Activated T-helper 2 cell treated with anti-CD3 and anti-CD28 coated beads, Interferon-gamma antibody, Interleukin-2, Interleukin-4, amounts not matched to agents 10 μg/mL and 5 μg/mL and 100 μg/mL, durations not matched to agents 14 hours and 24 hours and 36 hours (primary cell): ENCODE data around the gene SGCD. TPM values are rescaled to one million over a fixed set of nuclear protein-coding genes. Genes with fewer than 3 reads are reported as not detected.

Experiments used
- DNase-seq: peaks from one replicate; pipeline ENCODE4 v3.0.0; 2021; ENCODE audit warnings: low spot score
- H3K27ac Mint-ChIP-seq: one replicate; pipeline ENCODE4 v1.8.0; 2021; ENCODE audit warnings: mixed read lengths
- H3K27me3 Mint-ChIP-seq: one replicate; pipeline ENCODE4 v1.8.0; 2021; ENCODE audit warnings: low read depth, mixed read lengths
- H3K36me3 Mint-ChIP-seq: one replicate; pipeline ENCODE4 v1.8.0; 2021; ENCODE audit warnings: low read depth, mixed read lengths
- H3K4me1 Mint-ChIP-seq: one replicate; pipeline ENCODE4 v1.8.0; 2021; ENCODE audit warnings: low read depth, mixed read lengths
- H3K4me3 Mint-ChIP-seq: one replicate; pipeline ENCODE4 v1.8.0; 2021; ENCODE audit warnings: low read depth, mild to moderate bottlenecking, moderate library complexity, mixed read lengths
- H3K9me3 Mint-ChIP-seq: one replicate; pipeline ENCODE4 v1.8.0; 2021; ENCODE audit warnings: mixed read lengths
- intact Hi-C: fragments of 100-400 bp; cut with micrococcal nuclease; formaldehyde crosslinking; loops from one replicate; pipeline ENCODE4 v1.15.1; 2023
- total RNA-seq: library from RNA; stranded (reverse); gene quantifications from 2 replicates; pipeline ENCODE4 v1.2.3, GENCODE V29; 2022

The SGCD gene
- total RNA-seq, 1 donor from 2014 or later: not detected

- H3K27me3 Mint-ChIP-seq: peaks cover 14% of the 10 kb centered on the region
- H3K36me3 Mint-ChIP-seq: no peaks in the 10 kb centered on the region
- H3K27ac Mint-ChIP-seq: no peak overlapping the region
- no peak for DNase-seq
- peaks cover 3% of the 10 kb centered on the region for H3K4me1 Mint-ChIP-seq
- no peaks in the 10 kb centered on the region for H3K9me3 Mint-ChIP-seq
- H3K4me3 Mint-ChIP-seq: no peak overlapping the region
- intact Hi-C loops: no loop called here
Observed at GRCh38 chr5:156794687-156795086, 467.7 kb downstream of the SGCD start.

- Mint-ChIP-seq H3K36me3 (no peaks in the 10 kb centered on the region), H3K27me3 (peaks cover 29% of the 10 kb centered on the region), H3K9me3 (no peaks in the 10 kb centered on the region), H3K27ac (no peak overlapping the region), H3K4me3 (no peak overlapping the region), H3K4me1 (peaks cover 3% of the 10 kb centered on the region)
- no peak for DNase-seq
- intact Hi-C loops: no loop called here
Observed at GRCh38 chr5:156798201-156798600, 471.2 kb downstream of the SGCD start.

GRCh38 chr5:156799171-156799570, 472.2 kb downstream of the SGCD start:
- Mint-ChIP-seq H3K27me3 (peaks cover 32% of the 10 kb centered on the region), H3K4me3 (no peak overlapping the region), H3K4me1 (peaks cover 1% of the 10 kb centered on the region), H3K9me3 (no peaks in the 10 kb centered on the region), H3K36me3 (no peaks in the 10 kb centered on the region), H3K27ac (no peak overlapping the region)
- intact Hi-C loops: no loop called here
- DNase-seq: no peak

DNA sequence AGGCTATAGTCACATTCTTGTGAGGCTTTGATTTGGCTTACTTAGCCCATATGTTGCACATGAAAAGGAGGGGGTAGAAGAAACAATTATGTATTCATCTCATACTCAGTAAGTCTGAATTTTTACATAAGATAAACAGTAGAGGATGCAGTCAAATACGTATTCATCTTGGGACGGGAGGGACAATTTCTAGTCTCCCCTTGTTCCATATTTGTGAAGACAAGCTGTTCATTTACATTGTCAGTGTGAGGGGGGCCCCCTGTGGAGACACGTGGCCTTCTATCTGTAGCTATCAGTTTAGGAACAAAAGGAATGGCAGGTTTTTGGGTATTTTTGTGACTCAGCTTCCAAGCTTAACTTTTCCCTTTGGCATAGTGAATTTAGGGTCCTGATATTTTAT, 474.0 kb downstream of the SGCD start:
- intact Hi-C loops: no loop called here
- Mint-ChIP-seq H3K27me3 (peaks cover 27% of the 10 kb centered on the region), H3K36me3 (no peaks in the 10 kb centered on the region), H3K27ac (no peak overlapping the region), H3K4me3 (no peak overlapping the region), H3K4me1 (peaks cover 1% of the 10 kb centered on the region), H3K9me3 (no peaks in the 10 kb centered on the region)
- DNase-seq: no peak

GRCh38 chr5:156802501-156802900, 475.5 kb downstream of the SGCD start:
- DNase-seq: no peak
- H3K36me3 Mint-ChIP-seq: no peaks in the 10 kb centered on the region
- intact Hi-C loops: no loop called here
- H3K9me3 Mint-ChIP-seq: no peaks in the 10 kb centered on the region
- peaks cover 22% of the 10 kb centered on the region for H3K27me3 Mint-ChIP-seq
- no peak overlapping the region for H3K27ac Mint-ChIP-seq
- H3K4me1 Mint-ChIP-seq: peaks cover 1% of the 10 kb centered on the region
- no peak overlapping the region for H3K4me3 Mint-ChIP-seq

- DNase-seq: no peak
- peaks cover 1% of the 10 kb centered on the region for H3K4me1 Mint-ChIP-seq
- peaks cover 23% of the 10 kb centered on the region for H3K27me3 Mint-ChIP-seq
- no peak overlapping the region for H3K27ac Mint-ChIP-seq
- no peaks in the 10 kb centered on the region for H3K9me3 Mint-ChIP-seq
- H3K4me3 Mint-ChIP-seq: no peak overlapping the region
- intact Hi-C loops: no loop called here
- no peaks in the 10 kb centered on the region for H3K36me3 Mint-ChIP-seq
Observed at GRCh38 chr5:156803404-156803803, 476.4 kb downstream of the SGCD start.

GRCh38 chr5:156812959-156813358, 486.0 kb downstream of the SGCD start:
- no peak overlapping the region for H3K4me3 Mint-ChIP-seq
- no peak for DNase-seq
- H3K27ac Mint-ChIP-seq: no peak overlapping the region
- H3K27me3 Mint-ChIP-seq: peaks cover 3% of the 10 kb centered on the region
- H3K4me1 Mint-ChIP-seq: peaks cover 2% of the 10 kb centered on the region
- H3K36me3 Mint-ChIP-seq: no peaks in the 10 kb centered on the region
- H3K9me3 Mint-ChIP-seq: no peaks in the 10 kb centered on the region
- intact Hi-C loops: loop anchor here (10.0 kb wide), 1 partner anchor 868 kb away; no protein-coding TSS in a partner anchor

GRCh38 chr5:156815988-156816599, 489.1 kb downstream of the SGCD start:
- Mint-ChIP-seq H3K4me3 (no peak overlapping the region), H3K27me3 (peaks cover 2% of the 10 kb centered on the region), H3K9me3 (no peaks in the 10 kb centered on the region), H3K36me3 (no peaks in the 10 kb centered on the region), H3K4me1 (peaks cover 2% of the 10 kb centered on the region), H3K27ac (no peak overlapping the region)
- DNase-seq: no peak
- intact Hi-C loops: loop anchor here (5.0 to 10.0 kb wide), 2 partner anchors 121 to 871 kb away; no protein-coding TSS in a partner anchor
